ENCODE measurements around the gene DIPK1C. TPM values are rescaled to one million over a fixed set of nuclear protein-coding genes. Genes with fewer than 3 reads are reported as not detected.

Gene DIPK1C
- total RNA-seq, 1 experiment from 2014 or later, result 0.26 TPM

DNA sequence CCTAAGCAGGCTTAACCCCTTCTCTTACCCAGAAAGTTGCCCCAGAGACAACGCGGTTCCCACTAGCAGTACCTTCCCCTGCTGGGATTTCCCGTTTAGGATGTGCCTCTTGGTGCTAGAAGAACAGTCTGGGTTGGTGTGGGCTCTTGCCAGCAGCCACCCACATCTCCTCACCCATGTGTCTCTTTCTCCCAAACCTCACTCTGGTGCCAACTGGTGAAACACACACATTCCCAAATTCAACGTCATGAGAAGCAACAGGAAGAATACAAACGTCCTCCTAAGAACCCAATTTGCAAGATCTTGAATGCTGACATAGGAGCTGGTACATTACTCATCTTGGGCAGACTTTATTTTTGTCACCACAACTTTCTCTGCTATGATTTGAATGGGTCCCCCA is 36.2 kb downstream of the DIPK1C start:
- DNase-seq (ENCODE audit: low read depth, low spot score) (no peak), ATAC-seq (no peak)
- POLR2A ChIA-PET, result no interaction called here
- no peaks in the 10 kb centered on the region for H3K4me1 ChIP-seq (ENCODE audit: control insufficient read depth, insufficient read depth, low read length)
- H3K36me3 ChIP-seq (ENCODE audit: control insufficient read depth, insufficient read depth, low read length), result no peaks in the 10 kb centered on the region
- intact Hi-C loops (cut with micrococcal nuclease; ENCODE audit: unreplicated experiment) (no loop called here), in situ Hi-C loops (cut with HindIII; ENCODE audit: low pct_unique_long_range_greater_than_20kb, low sequenced_read_pairs) (no loop called here)
- no peaks in the 10 kb centered on the region; the same call in 1 of the 2 replicates for H3K9me3 ChIP-seq (ENCODE audit: control insufficient read depth, insufficient read depth, low read depth, low read length)
- no peak overlapping the region for H3K4me3 ChIP-seq (ENCODE audit: low read depth in 2 of 2, low read length in 2 of 2)
- H3K27ac ChIP-seq (ENCODE audit: low read length), result no peak overlapping the region
- TF ChIP-seq SIN3A (IDR thresholded peaks at IDR 0.05; ENCODE audit: borderline replicate concordance, insufficient read depth, low read depth, low read length) (no peak), POLR2AphosphoS5 (IDR thresholded peaks at IDR 0.05; ENCODE audit: low read depth, low read length) (no peak), TCF7L2 (IDR thresholded peaks at IDR 0.05; ENCODE audit: low read depth, low read length) (no peak)
- TF ChIP-seq, protein P1, sequence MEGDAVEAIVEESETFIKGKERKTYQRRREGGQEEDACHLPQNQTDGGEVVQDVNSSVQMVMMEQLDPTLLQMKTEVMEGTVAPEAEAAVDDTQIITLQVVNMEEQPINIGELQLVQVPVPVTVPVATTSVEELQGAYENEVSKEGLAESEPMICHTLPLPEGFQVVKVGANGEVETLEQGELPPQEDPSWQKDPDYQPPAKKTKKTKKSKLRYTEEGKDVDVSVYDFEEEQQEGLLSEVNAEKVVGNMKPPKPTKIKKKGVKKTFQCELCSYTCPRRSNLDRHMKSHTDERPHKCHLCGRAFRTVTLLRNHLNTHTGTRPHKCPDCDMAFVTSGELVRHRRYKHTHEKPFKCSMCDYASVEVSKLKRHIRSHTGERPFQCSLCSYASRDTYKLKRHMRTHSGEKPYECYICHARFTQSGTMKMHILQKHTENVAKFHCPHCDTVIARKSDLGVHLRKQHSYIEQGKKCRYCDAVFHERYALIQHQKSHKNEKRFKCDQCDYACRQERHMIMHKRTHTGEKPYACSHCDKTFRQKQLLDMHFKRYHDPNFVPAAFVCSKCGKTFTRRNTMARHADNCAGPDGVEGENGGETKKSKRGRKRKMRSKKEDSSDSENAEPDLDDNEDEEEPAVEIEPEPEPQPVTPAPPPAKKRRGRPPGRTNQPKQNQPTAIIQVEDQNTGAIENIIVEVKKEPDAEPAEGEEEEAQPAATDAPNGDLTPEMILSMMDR (IDR thresholded peaks at IDR 0.05), result no peak
- TF ChIP-seq, protein P2, sequence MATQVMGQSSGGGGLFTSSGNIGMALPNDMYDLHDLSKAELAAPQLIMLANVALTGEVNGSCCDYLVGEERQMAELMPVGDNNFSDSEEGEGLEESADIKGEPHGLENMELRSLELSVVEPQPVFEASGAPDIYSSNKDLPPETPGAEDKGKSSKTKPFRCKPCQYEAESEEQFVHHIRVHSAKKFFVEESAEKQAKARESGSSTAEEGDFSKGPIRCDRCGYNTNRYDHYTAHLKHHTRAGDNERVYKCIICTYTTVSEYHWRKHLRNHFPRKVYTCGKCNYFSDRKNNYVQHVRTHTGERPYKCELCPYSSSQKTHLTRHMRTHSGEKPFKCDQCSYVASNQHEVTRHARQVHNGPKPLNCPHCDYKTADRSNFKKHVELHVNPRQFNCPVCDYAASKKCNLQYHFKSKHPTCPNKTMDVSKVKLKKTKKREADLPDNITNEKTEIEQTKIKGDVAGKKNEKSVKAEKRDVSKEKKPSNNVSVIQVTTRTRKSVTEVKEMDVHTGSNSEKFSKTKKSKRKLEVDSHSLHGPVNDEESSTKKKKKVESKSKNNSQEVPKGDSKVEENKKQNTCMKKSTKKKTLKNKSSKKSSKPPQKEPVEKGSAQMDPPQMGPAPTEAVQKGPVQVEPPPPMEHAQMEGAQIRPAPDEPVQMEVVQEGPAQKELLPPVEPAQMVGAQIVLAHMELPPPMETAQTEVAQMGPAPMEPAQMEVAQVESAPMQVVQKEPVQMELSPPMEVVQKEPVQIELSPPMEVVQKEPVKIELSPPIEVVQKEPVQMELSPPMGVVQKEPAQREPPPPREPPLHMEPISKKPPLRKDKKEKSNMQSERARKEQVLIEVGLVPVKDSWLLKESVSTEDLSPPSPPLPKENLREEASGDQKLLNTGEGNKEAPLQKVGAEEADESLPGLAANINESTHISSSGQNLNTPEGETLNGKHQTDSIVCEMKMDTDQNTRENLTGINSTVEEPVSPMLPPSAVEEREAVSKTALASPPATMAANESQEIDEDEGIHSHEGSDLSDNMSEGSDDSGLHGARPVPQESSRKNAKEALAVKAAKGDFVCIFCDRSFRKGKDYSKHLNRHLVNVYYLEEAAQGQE (IDR thresholded peaks at IDR 0.05; ENCODE audit: insufficient read depth in 1 of 2, low read depth in 2 of 2, low read length in 1 of 2), result no peak
- BruUV-seq (replicated peaks), result no TSS peak
- peaks cover 26% of the 10 kb centered on the region for H3K27me3 ChIP-seq (ENCODE audit: control insufficient read depth, insufficient read depth, low read length)
- CTCF ChIA-PET, result no interaction called here

DNA sequence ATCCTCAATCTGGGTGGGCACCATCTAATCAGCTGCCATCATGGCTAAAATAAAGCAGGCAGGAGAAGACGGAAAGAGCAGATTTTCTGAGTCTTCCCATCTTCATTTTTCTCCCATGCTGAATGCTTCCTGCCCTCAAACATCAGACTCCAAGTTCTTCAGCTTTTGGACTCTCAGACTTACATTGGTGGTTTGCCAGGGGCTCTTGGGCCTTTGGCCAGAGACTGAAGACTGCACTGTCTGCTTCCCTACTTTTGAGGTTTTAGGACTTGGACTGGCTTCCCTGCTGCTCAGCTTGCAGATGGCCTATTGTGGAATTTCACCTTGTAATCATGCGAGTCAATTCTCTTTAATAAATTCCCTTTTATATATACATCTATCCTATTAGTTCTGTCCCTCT is 36.6 kb downstream of the DIPK1C start:
- no peaks in the 10 kb centered on the region for H3K4me1 ChIP-seq (ENCODE audit: control insufficient read depth, insufficient read depth, low read length)
- ATAC-seq (no peak), DNase-seq (ENCODE audit: low read depth, low spot score) (no peak)
- in situ Hi-C loops (cut with HindIII; ENCODE audit: low pct_unique_long_range_greater_than_20kb, low sequenced_read_pairs) (no loop called here), intact Hi-C loops (cut with micrococcal nuclease; ENCODE audit: unreplicated experiment) (no loop called here)
- peaks cover 28% of the 10 kb centered on the region for H3K27me3 ChIP-seq (ENCODE audit: control insufficient read depth, insufficient read depth, low read length)
- H3K9me3 ChIP-seq (ENCODE audit: control insufficient read depth, insufficient read depth, low read depth, low read length), result no peaks in the 10 kb centered on the region; the same call in 1 of the 2 replicates
- no peak overlapping the region for H3K27ac ChIP-seq (ENCODE audit: low read length)
- no TSS peak for BruUV-seq (replicated peaks)
- ChIA-PET POLR2A (no interaction called here), CTCF (no interaction called here)
- no peaks in the 10 kb centered on the region for H3K36me3 ChIP-seq (ENCODE audit: control insufficient read depth, insufficient read depth, low read length)
- TF ChIP-seq, protein P2 (IDR thresholded peaks at IDR 0.05; ENCODE audit: insufficient read depth in 1 of 2, low read depth in 2 of 2, low read length in 1 of 2), result no peak
- no peak for TF ChIP-seq SIN3A (IDR thresholded peaks at IDR 0.05; ENCODE audit: borderline replicate concordance, insufficient read depth, low read depth, low read length)
- TF ChIP-seq, protein P1 (IDR thresholded peaks at IDR 0.05), result no peak
- no peak for TF ChIP-seq TCF7L2 (IDR thresholded peaks at IDR 0.05; ENCODE audit: low read depth, low read length)
- no peak for TF ChIP-seq POLR2AphosphoS5 (IDR thresholded peaks at IDR 0.05; ENCODE audit: low read depth, low read length)
- H3K4me3 ChIP-seq (ENCODE audit: low read depth in 2 of 2, low read length in 2 of 2), result no peak overlapping the region

Data from Panc1 (cell line).